SK-MEL-5 (cell line): ENCODE results near the gene SMAD3. TPM values are rescaled to one million over a fixed set of nuclear protein-coding genes. Genes with fewer than 3 reads are reported as not detected.

Experiments
- DNase-seq: peaks from one replicate; pipeline ENCODE4 v3.0.0-alpha.2; 2016; ENCODE audit warnings: low read depth, low spot score
- in situ Hi-C: cut with HindIII; loops from 2 replicates; pipeline ENCODE4 v1.10.0; 2016; ENCODE audit warnings: low sequenced_read_pairs, high pct_unique_total_duplicates, low pct_unique_long_range_greater_than_20kb
- total RNA-seq: library from RNA; depleted of rRNA; stranded (reverse); fragments of >200 nt; shearing (Covaris generic); gene quantifications from 2 replicates; pipeline ENCODE4 v1.2.3, GENCODE V29; 2014

Gene SMAD3
- total RNA-seq, 1 experiment from 2014 or later = 5.6 TPM

GRCh38 chr15:67125589-67126502, 60.4 kb downstream of the SMAD3 start:
- in situ Hi-C loops = no loop called here
- DNase-seq = peak; percentile 29

- in situ Hi-C loops = no loop called here
- DNase-seq = no peak
These were observed 61.3 kb downstream of the SMAD3 start for GRCh38 chr15:67126551-67127330.

- no peak for DNase-seq
- in situ Hi-C loops = no loop called here
These were observed 61.9 kb downstream of the SMAD3 start for GRCh38 chr15:67127331-67127664.

- no peak for DNase-seq
- in situ Hi-C loops = no loop called here
These were observed 62.6 kb downstream of the SMAD3 start for GRCh38 chr15:67127965-67128364.

- in situ Hi-C loops = no loop called here
- no peak for DNase-seq
These were observed 64.8 kb downstream of the SMAD3 start for GRCh38 chr15:67130166-67130565.

GRCh38 chr15:67130673-67131601, 65.5 kb downstream of the SMAD3 start:
- DNase-seq = no peak
- in situ Hi-C loops = no loop called here

GRCh38 chr15:67132276-67132675, 66.9 kb downstream of the SMAD3 start:
- DNase-seq = no peak
- in situ Hi-C loops = no loop called here

- DNase-seq = no peak
- in situ Hi-C loops = no loop called here
These were observed 67.6 kb downstream of the SMAD3 start for GRCh38 chr15:67133026-67133425.

GRCh38 chr15:67133738-67134066, 68.3 kb downstream of the SMAD3 start:
- in situ Hi-C loops = no loop called here
- no peak for DNase-seq

- no peak for DNase-seq
- in situ Hi-C loops = no loop called here
These were observed 68.9 kb downstream of the SMAD3 start for GRCh38 chr15:67134067-67134838.

GRCh38 chr15:67134871-67135492, 69.6 kb downstream of the SMAD3 start:
- DNase-seq = no peak
- in situ Hi-C loops = no loop called here

- no peak for DNase-seq
- in situ Hi-C loops = no loop called here
These were observed 70.1 kb downstream of the SMAD3 start for GRCh38 chr15:67135494-67135893.

GRCh38 chr15:67136802-67137201, 71.4 kb downstream of the SMAD3 start:
- in situ Hi-C loops = no loop called here
- no peak for DNase-seq

GRCh38 chr15:67137319-67137718, 71.9 kb downstream of the SMAD3 start:
- in situ Hi-C loops = no loop called here
- DNase-seq = no peak

GRCh38 chr15:67137951-67138848, 72.8 kb downstream of the SMAD3 start:
- in situ Hi-C loops = no loop called here
- no peak for DNase-seq
